Immature natural killer cell (primary cell): ENCODE data around the gene PAF1. TPM values are rescaled to one million over a fixed set of nuclear protein-coding genes. Genes with fewer than 3 reads are reported as not detected.

Experiments used
- DNase-seq, 3 donors: peaks; one replicate each; pipeline ENCODE4 v3.0.0; 2022; ENCODE audit warnings: mixed read lengths in 1 of 3
- H3K27ac Mint-ChIP-seq, 6 donors: one replicate each; pipeline ENCODE4 v1.8.0; 2020; ENCODE audit warnings: mixed read lengths in 6 of 6, mild to moderate bottlenecking in 5 of 6, inconsistent platforms in 4 of 6, moderate library complexity in 3 of 6
- H3K27me3 Mint-ChIP-seq, 3 donors: one replicate each; pipeline ENCODE4 v1.8.0; 2020 to 2021; ENCODE audit warnings: low read depth in 3 of 3, mild to moderate bottlenecking in 3 of 3, mixed read lengths in 3 of 3, moderate library complexity in 3 of 3, inconsistent platforms in 1 of 3
- H3K36me3 Mint-ChIP-seq, 3 donors: one replicate each; pipeline ENCODE4 v1.8.0; 2020; ENCODE audit warnings: mixed read lengths in 3 of 3, inconsistent platforms in 2 of 3, mild to moderate bottlenecking in 2 of 3
- H3K4me1 Mint-ChIP-seq, 2 donors: one replicate each; pipeline ENCODE4 v1.8.0; 2020; ENCODE audit warnings: inconsistent platforms in 2 of 2, mild to moderate bottlenecking in 2 of 2, mixed read lengths in 2 of 2, moderate library complexity in 1 of 2
- H3K4me3 Mint-ChIP-seq, 5 donors: one replicate each; pipeline ENCODE4 v1.8.0; 2020; ENCODE audit warnings: mild to moderate bottlenecking in 5 of 5, mixed read lengths in 5 of 5, inconsistent platforms in 3 of 5, moderate library complexity in 3 of 5
- H3K9me3 Mint-ChIP-seq, 6 donors: one replicate each; pipeline ENCODE4 v1.8.0; 2020; ENCODE audit warnings: mild to moderate bottlenecking in 6 of 6, mixed read lengths in 6 of 6, inconsistent platforms in 4 of 6, moderate library complexity in 3 of 6
- polyA plus RNA-seq, 3 donors: library from polyadenylated mRNA; unstranded; fragments of 300-500 nt; fragmentation: Illumina TruSeq; gene quantifications; one replicate each; pipeline ENCODE4 v1.2.3, GENCODE V29; 2021

PAF1 gene
- polyA plus RNA-seq, 3 donors from 2014 or later = 18.9 to 48.1 (median 31.6) TPM

- Mint-ChIP-seq H3K27ac (peak overlapping the region in 3 of 6 donors; percentile 9 to 64 (median 15)), H3K9me3 (no peaks in the 10 kb centered on the region), H3K4me1 (no peaks in the 10 kb centered on the region)
These were observed 35.3 kb upstream of the PAF1 start for GRCh38 chr19:39426170-39426569.

GRCh38 chr19:39425744-39426143 lies 34.8 kb upstream of the PAF1 start:
- DNase-seq = no peak
- Mint-ChIP-seq H3K27me3 (peaks cover 0 to 2% (median 0%) of the 10 kb centered on the region in 3 donors), H3K4me3 (no peak overlapping the region), H3K36me3 (peaks cover 0 to 6% (median 5%) of the 10 kb centered on the region in 3 donors), H3K27ac (peak overlapping the region in 1 of 6 donors; percentile 64), H3K9me3 (no peaks in the 10 kb centered on the region), H3K4me1 (no peaks in the 10 kb centered on the region)

More at GRCh38 chr19:39426170-39426569, 35.3 kb upstream of the PAF1 start:
- H3K36me3 Mint-ChIP-seq = peaks cover 0 to 6% (median 5%) of the 10 kb centered on the region in 3 donors
- no peak overlapping the region for H3K4me3 Mint-ChIP-seq
- DNase-seq = no peak
- peaks cover 0 to 2% (median 0%) of the 10 kb centered on the region in 3 donors for H3K27me3 Mint-ChIP-seq

- H3K9me3 Mint-ChIP-seq = no peaks in the 10 kb centered on the region
- peaks cover 0 to 6% (median 5%) of the 10 kb centered on the region in 3 donors for H3K36me3 Mint-ChIP-seq
- H3K4me3 Mint-ChIP-seq = no peak overlapping the region
- H3K27me3 Mint-ChIP-seq = peaks cover 0 to 2% (median 0%) of the 10 kb centered on the region in 3 donors
- H3K27ac Mint-ChIP-seq = no peak overlapping the region
- no peak for DNase-seq
- H3K4me1 Mint-ChIP-seq = no peaks in the 10 kb centered on the region
These were observed 34.0 kb upstream of the PAF1 start for GRCh38 chr19:39424934-39425333.

GRCh38 chr19:39423258-39424086 lies 32.6 kb upstream of the PAF1 start:
- no peaks in the 10 kb centered on the region for H3K4me1 Mint-ChIP-seq
- H3K36me3 Mint-ChIP-seq = peaks cover 0 to 8% (median 6%) of the 10 kb centered on the region in 3 donors
- H3K27ac Mint-ChIP-seq = peak overlapping the region in 1 of 6 donors; percentile 53
- H3K27me3 Mint-ChIP-seq = peaks cover 0 to 2% (median 0%) of the 10 kb centered on the region in 3 donors
- H3K9me3 Mint-ChIP-seq = no peaks in the 10 kb centered on the region
- H3K4me3 Mint-ChIP-seq = no peak overlapping the region
- no peak for DNase-seq

- H3K9me3 Mint-ChIP-seq = no peaks in the 10 kb centered on the region
- DNase-seq = no peak
- H3K27me3 Mint-ChIP-seq = peaks cover 0 to 2% (median 0%) of the 10 kb centered on the region in 3 donors
- peaks cover 0 to 8% (median 6%) of the 10 kb centered on the region in 3 donors for H3K36me3 Mint-ChIP-seq
- no peak overlapping the region for H3K4me3 Mint-ChIP-seq
- no peaks in the 10 kb centered on the region for H3K4me1 Mint-ChIP-seq
- H3K27ac Mint-ChIP-seq = no peak overlapping the region
These were observed 31.1 kb upstream of the PAF1 start for GRCh38 chr19:39422020-39422419.

GRCh38 chr19:39420769-39421168 lies 29.9 kb upstream of the PAF1 start:
- H3K27me3 Mint-ChIP-seq = peaks cover 0 to 2% (median 0%) of the 10 kb centered on the region in 3 donors
- no peaks in the 10 kb centered on the region for H3K9me3 Mint-ChIP-seq
- DNase-seq = no peak
- no peaks in the 10 kb centered on the region for H3K4me1 Mint-ChIP-seq
- no peak overlapping the region for H3K27ac Mint-ChIP-seq
- no peak overlapping the region for H3K4me3 Mint-ChIP-seq
- H3K36me3 Mint-ChIP-seq = peaks cover 0 to 6% (median 6%) of the 10 kb centered on the region in 3 donors

- H3K4me3 Mint-ChIP-seq = no peak overlapping the region
- DNase-seq = no peak
- peaks cover 0 to 8% (median 4%) of the 10 kb centered on the region in 3 donors for H3K27me3 Mint-ChIP-seq
- H3K36me3 Mint-ChIP-seq = peaks cover 0 to 3% (median 2%) of the 10 kb centered on the region in 3 donors
- peaks cover 8 to 9% of the 10 kb centered on the region in 2 donors for H3K4me1 Mint-ChIP-seq
- peak overlapping the region in 1 of 6 donors; percentile 30 for H3K27ac Mint-ChIP-seq
- H3K9me3 Mint-ChIP-seq = no peaks in the 10 kb centered on the region
These were observed 28.1 kb upstream of the PAF1 start for GRCh38 chr19:39419003-39419402.

- Mint-ChIP-seq H3K27ac (peak overlapping the region in 2 of 6 donors; percentile 46 to 70), H3K27me3 (peaks cover 3 to 12% (median 4%) of the 10 kb centered on the region in 3 donors), H3K9me3 (no peaks in the 10 kb centered on the region), H3K36me3 (peaks cover 0 to 3% (median 0%) of the 10 kb centered on the region in 3 donors), H3K4me1 (peaks cover 13 to 14% of the 10 kb centered on the region in 2 donors), H3K4me3 (no peak overlapping the region)
- DNase-seq = no peak
These were observed 26.7 kb upstream of the PAF1 start for GRCh38 chr19:39417463-39418181.

GRCh38 chr19:39416152-39417120 lies 25.5 kb upstream of the PAF1 start:
- Mint-ChIP-seq H3K4me3 (no peak overlapping the region), H3K9me3 (peaks cover 0 to 6% (median 0%) of the 10 kb centered on the region in 6 donors), H3K27me3 (peaks cover 13 to 23% (median 15%) of the 10 kb centered on the region in 3 donors), H3K36me3 (peaks cover 0 to 3% (median 0%) of the 10 kb centered on the region in 3 donors), H3K4me1 (peaks cover 19 to 23% of the 10 kb centered on the region in 2 donors), H3K27ac (no peak overlapping the region)
- DNase-seq = no peak

GRCh38 chr19:39415111-39416046 lies 24.5 kb upstream of the PAF1 start:
- peaks cover 0 to 6% (median 0%) of the 10 kb centered on the region in 6 donors for H3K9me3 Mint-ChIP-seq
- H3K36me3 Mint-ChIP-seq = peaks cover 0 to 3% (median 0%) of the 10 kb centered on the region in 3 donors
- peaks cover 23 to 34% (median 25%) of the 10 kb centered on the region in 3 donors for H3K27me3 Mint-ChIP-seq
- DNase-seq = no peak
- H3K27ac Mint-ChIP-seq = peak overlapping the region in 4 of 6 donors; percentile 14 to 90 (median 49)
- H3K4me1 Mint-ChIP-seq = peaks cover 29 to 33% of the 10 kb centered on the region in 2 donors
- H3K4me3 Mint-ChIP-seq = no peak overlapping the region

- Mint-ChIP-seq H3K27ac (peak overlapping the region; percentile 44 to 88 (median 78)), H3K36me3 (peaks cover 0 to 2% (median 0%) of the 10 kb centered on the region in 3 donors), H3K9me3 (peaks cover 0 to 8% (median 0%) of the 10 kb centered on the region in 6 donors), H3K27me3 (peaks cover 36 to 47% (median 38%) of the 10 kb centered on the region in 3 donors), H3K4me1 (peaks cover 34 to 41% of the 10 kb centered on the region in 2 donors), H3K4me3 (peak overlapping the region; percentile 83 to 85 (median 83))
- DNase-seq = no peak
These were observed 23.2 kb upstream of the PAF1 start for GRCh38 chr19:39413911-39414608.
